Tibial artery (tissue), 4 donors: ENCODE measurements around the gene DPP7.
A peak's percentile ranks its signal among the peaks of the same experiment; 100 is the strongest.

ENCODE experiments used
- DNase-seq, 2 donors: peaks; one replicate each; pipeline ENCODE4 v3.0.0-alpha.2; 2019
- H3K27ac ChIP-seq, 2 donors: fragments of 200-600 bp; sonication (generic) in 1 of 2; 1 replicate in 1 of 2; 2 replicates in 1 of 2; pipeline ENCODE4 v1.5.1; 2018 to 2019; ENCODE audit warnings: mild to moderate bottlenecking in 1 of 2
- H3K27me3 ChIP-seq, 2 donors: fragments of 200-600 bp; sonication (generic) in 1 of 2; one replicate each; pipeline versions ENCODE4 v1.5.1 to v1.6.0; 2016 to 2019
- H3K36me3 ChIP-seq, 3 donors: fragments of 200-600 bp; sonication (generic) in 2 of 3; one replicate each; pipeline ENCODE4 v1.5.1; 2016 to 2019; ENCODE audit warnings: mild to moderate bottlenecking in 2 of 3
- H3K4me1 ChIP-seq, 4 donors: fragments of 200-600 bp; sonication (generic) in 2 of 4; 1 replicate in 3 of 4; 2 replicates in 1 of 4; pipeline ENCODE4 v1.5.1; 2016 to 2019
- H3K4me3 ChIP-seq, 2 donors: fragments of 200-600 bp; sonication (generic) in 1 of 2; 1 replicate in 1 of 2; 2 replicates in 1 of 2; pipeline ENCODE4 v1.5.1; 2018 to 2019; ENCODE audit warnings: mild to moderate bottlenecking in 2 of 2
- H3K9me3 ChIP-seq, 3 donors: fragments of 200-600 bp; sonication (generic) in 1 of 3; one replicate each; pipeline ENCODE4 v1.5.1; 2016 to 2019
- intact Hi-C: fragments of 100-400 bp; cut with DNase I; formaldehyde crosslinking; loops from one replicate; pipeline ENCODE4 v1.15.0; 2023; ENCODE audit warnings: low total_unique reads
- TF ChIP-seq, protein P1 (sequence below), 2 experiments: fragments of 200-600 bp in 1 of 2; fragments of 450-650 bp in 1 of 2; IDR thresholded peaks; one replicate each; pipeline ENCODE4 v1.5.1; 2017 to 2019; ENCODE audit warnings: antibody characterized with exemption in 2 of 2, mild to moderate bottlenecking in 1 of 2, moderate library complexity in 1 of 2

DPP7 gene

GRCh38 chr9:137075275-137075775, 39.2 kb downstream of the DPP7 start:
- Histone ChIP-seq H3K27ac (no peak overlapping the region), H3K4me3 (no peak overlapping the region), H3K4me1 (peaks cover 4 to 44% (median 31%) of the 10 kb centered on the region in 4 donors), H3K9me3 (no peaks in the 10 kb centered on the region), H3K36me3 (peaks cover 0 to 19% (median 16%) of the 10 kb centered on the region in 3 donors), H3K27me3 (peaks cover 0 to 23% of the 10 kb centered on the region in 2 donors)
- intact Hi-C loops = loop anchor here (5.0 kb wide), 1 partner anchor 33 kb away; no protein-coding TSS in a partner anchor
- TF ChIP-seq, protein P1, sequence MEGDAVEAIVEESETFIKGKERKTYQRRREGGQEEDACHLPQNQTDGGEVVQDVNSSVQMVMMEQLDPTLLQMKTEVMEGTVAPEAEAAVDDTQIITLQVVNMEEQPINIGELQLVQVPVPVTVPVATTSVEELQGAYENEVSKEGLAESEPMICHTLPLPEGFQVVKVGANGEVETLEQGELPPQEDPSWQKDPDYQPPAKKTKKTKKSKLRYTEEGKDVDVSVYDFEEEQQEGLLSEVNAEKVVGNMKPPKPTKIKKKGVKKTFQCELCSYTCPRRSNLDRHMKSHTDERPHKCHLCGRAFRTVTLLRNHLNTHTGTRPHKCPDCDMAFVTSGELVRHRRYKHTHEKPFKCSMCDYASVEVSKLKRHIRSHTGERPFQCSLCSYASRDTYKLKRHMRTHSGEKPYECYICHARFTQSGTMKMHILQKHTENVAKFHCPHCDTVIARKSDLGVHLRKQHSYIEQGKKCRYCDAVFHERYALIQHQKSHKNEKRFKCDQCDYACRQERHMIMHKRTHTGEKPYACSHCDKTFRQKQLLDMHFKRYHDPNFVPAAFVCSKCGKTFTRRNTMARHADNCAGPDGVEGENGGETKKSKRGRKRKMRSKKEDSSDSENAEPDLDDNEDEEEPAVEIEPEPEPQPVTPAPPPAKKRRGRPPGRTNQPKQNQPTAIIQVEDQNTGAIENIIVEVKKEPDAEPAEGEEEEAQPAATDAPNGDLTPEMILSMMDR (IDR thresholded peaks at IDR 0.05) = no peak
- DNase-seq = no peak

GRCh38 chr9:137074657-137075274, 39.8 kb downstream of the DPP7 start:
- peaks cover 0 to 26% of the 10 kb centered on the region in 2 donors for H3K27me3 ChIP-seq
- TF ChIP-seq, protein P1 (IDR thresholded peaks at IDR 0.05) = no peak
- H3K36me3 ChIP-seq = peaks cover 0 to 13% (median 11%) of the 10 kb centered on the region in 3 donors
- no peak for DNase-seq
- peaks cover 4 to 50% (median 36%) of the 10 kb centered on the region in 4 donors for H3K4me1 ChIP-seq
- intact Hi-C loops = loop anchor here (5.0 kb wide), 1 partner anchor 32 kb away; no protein-coding TSS in a partner anchor
- no peak overlapping the region for H3K4me3 ChIP-seq
- H3K9me3 ChIP-seq = no peaks in the 10 kb centered on the region
- H3K27ac ChIP-seq = no peak overlapping the region

GRCh38 chr9:137073992-137074399, 40.5 kb downstream of the DPP7 start:
- TF ChIP-seq, protein P1 (IDR thresholded peaks at IDR 0.05) = no peak
- DNase-seq = no peak
- H3K4me3 ChIP-seq = no peak overlapping the region
- no peaks in the 10 kb centered on the region for H3K9me3 ChIP-seq
- intact Hi-C loops = no loop called here
- H3K27ac ChIP-seq = no peak overlapping the region
- H3K4me1 ChIP-seq = peaks cover 4 to 50% (median 37%) of the 10 kb centered on the region in 4 donors
- H3K27me3 ChIP-seq = peaks cover 0 to 27% of the 10 kb centered on the region in 2 donors
- H3K36me3 ChIP-seq = peaks cover 0 to 5% (median 3%) of the 10 kb centered on the region in 3 donors

DNA sequence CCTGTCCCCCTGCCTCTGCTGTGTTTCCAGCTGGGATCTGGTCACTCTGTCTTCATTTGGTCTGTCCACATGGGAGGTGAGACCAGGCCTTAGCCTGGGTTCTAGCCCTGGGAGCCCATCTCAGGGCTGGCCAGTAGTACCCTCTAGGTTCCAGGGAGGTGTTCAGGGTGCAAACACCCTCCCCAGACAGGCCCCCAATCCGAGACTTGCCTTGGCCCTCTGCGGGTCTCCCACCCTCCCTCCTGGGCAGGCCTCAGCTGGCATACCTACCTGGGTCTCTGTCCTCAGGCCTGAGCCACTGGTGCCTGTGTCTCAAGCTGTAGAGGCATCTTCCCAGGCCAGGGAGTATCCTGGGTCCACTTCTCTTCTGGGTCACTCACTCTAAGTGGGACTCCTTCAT, 43.3 kb downstream of the DPP7 start:
- H3K4me1 ChIP-seq = peaks cover 0 to 26% (median 18%) of the 10 kb centered on the region in 4 donors
- H3K27me3 ChIP-seq = peaks cover 0 to 35% of the 10 kb centered on the region in 2 donors
- DNase-seq = no peak
- H3K4me3 ChIP-seq = no peak overlapping the region
- TF ChIP-seq, protein P1 (IDR thresholded peaks at IDR 0.05) = no peak
- H3K27ac ChIP-seq = no peak overlapping the region
- no peaks in the 10 kb centered on the region for H3K9me3 ChIP-seq
- intact Hi-C loops = no loop called here
- no peaks in the 10 kb centered on the region for H3K36me3 ChIP-seq

DNA sequence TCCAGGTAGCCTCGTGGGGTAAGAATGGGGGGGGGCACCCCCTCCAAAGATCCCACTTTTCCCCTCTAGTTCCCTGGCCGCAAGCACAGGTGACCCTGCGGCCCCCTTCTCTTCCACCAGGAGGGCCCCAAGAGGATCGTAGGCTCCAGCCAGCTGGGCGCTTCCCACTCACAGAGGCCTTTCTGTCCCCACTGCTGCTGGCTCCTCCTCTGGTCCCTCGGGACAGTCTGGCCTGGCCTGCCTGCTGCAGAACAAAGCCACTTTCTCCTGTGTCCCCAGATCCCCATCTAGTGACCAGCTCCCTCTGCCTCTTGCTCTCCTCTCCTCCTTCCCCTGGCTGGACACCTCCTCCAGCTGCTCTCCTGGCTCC, 43.6 kb downstream of the DPP7 start:
- H3K4me3 ChIP-seq = peak overlapping the region; percentile 33 to 43

More for the DNA sequence above, 43.6 kb downstream of the DPP7 start:
- TF ChIP-seq, protein P1 (IDR thresholded peaks at IDR 0.05) = peak in 1 of 2 experiments; percentile 13
- Histone ChIP-seq H3K36me3 (no peaks in the 10 kb centered on the region), H3K27ac (peak overlapping the region in 1 of 2 donors; percentile 38), H3K4me1 (peaks cover 0 to 26% (median 18%) of the 10 kb centered on the region in 4 donors), H3K27me3 (peaks cover 0 to 38% of the 10 kb centered on the region in 2 donors), H3K9me3 (no peaks in the 10 kb centered on the region)
- intact Hi-C loops = no loop called here
- peak in 1 of 2 donors; percentile 68 for DNase-seq
